NCI-H2107 treated with DMSO at 0.1 percent for 48 hours (cell line): ENCODE results near the gene UBE4B.
"Not testable (repeated sequence)": the region's sequence is repeated elsewhere in the genome, so short reads cannot be mapped to it uniquely, and the experiment has no call there.

Experiments used
- DNase-seq: peaks from one replicate; lab custom pipeline; 2025; ENCODE audit not compliant: unreplicated experiment; lab: John Stamatoyannopoulos, UW

The UBE4B gene

GRCh38 chr1:10070206-10070605 is 37.4 kb downstream of the UBE4B start:
- DNase-seq = no peak

GRCh38 chr1:10071640-10072039 is 38.9 kb downstream of the UBE4B start:
- no peak for DNase-seq

- DNase-seq = not testable (repeated sequence)
Observed at GRCh38 chr1:10073371-10073770, 40.6 kb downstream of the UBE4B start.

GRCh38 chr1:10074059-10074851 is 41.5 kb downstream of the UBE4B start:
- no peak for DNase-seq

GRCh38 chr1:10074852-10075730 is 42.3 kb downstream of the UBE4B start:
- no peak for DNase-seq

- no peak for DNase-seq
Observed at GRCh38 chr1:10075732-10076131, 43.0 kb downstream of the UBE4B start.

GRCh38 chr1:10078494-10078893 is 45.7 kb downstream of the UBE4B start:
- no peak for DNase-seq

- DNase-seq = no peak
Observed at GRCh38 chr1:10080523-10080922, 47.8 kb downstream of the UBE4B start.

GRCh38 chr1:10082785-10083479 is 50.2 kb downstream of the UBE4B start:
- no peak for DNase-seq

GRCh38 chr1:10084045-10084444 is 51.3 kb downstream of the UBE4B start:
- no peak for DNase-seq

- DNase-seq = no peak
Observed at GRCh38 chr1:10085076-10085475, 52.3 kb downstream of the UBE4B start.

GRCh38 chr1:10087210-10087609 is 54.5 kb downstream of the UBE4B start:
- no peak for DNase-seq

- DNase-seq = no peak
Observed at GRCh38 chr1:10101929-10102328, 69.2 kb downstream of the UBE4B start.

- no peak for DNase-seq
Observed at GRCh38 chr1:10103193-10103592, 70.4 kb downstream of the UBE4B start.

GRCh38 chr1:10104834-10105233 is 72.1 kb downstream of the UBE4B start:
- DNase-seq = no peak

GRCh38 chr1:10105484-10105883 is 72.7 kb downstream of the UBE4B start:
- DNase-seq = no peak

GRCh38 chr1:10106241-10106640 is 73.5 kb downstream of the UBE4B start:
- DNase-seq = no peak

- DNase-seq = no peak
Observed at GRCh38 chr1:10106756-10107475, 74.2 kb downstream of the UBE4B start.

GRCh38 chr1:10107476-10107847 is 74.7 kb downstream of the UBE4B start:
- not testable (repeated sequence) for DNase-seq

GRCh38 chr1:10108134-10108663 is 75.4 kb downstream of the UBE4B start:
- no peak for DNase-seq
